VCaP (cell line): Measurements from ENCODE around the gene MDM2.

Experiments used
- H3K27ac ChIP-seq: fragments of 450-650 bp; 2 replicates; pipeline ENCODE4 v1.5.1; 2017
- TF ChIP-seq, protein P1 (sequence below): fragments of 450-650 bp; conservative IDR thresholded peaks from 2 replicates; pipeline ENCODE4 v1.5.1; 2017; ENCODE audit warnings: mild to moderate bottlenecking, moderate library complexity

The MDM2 gene

DNA sequence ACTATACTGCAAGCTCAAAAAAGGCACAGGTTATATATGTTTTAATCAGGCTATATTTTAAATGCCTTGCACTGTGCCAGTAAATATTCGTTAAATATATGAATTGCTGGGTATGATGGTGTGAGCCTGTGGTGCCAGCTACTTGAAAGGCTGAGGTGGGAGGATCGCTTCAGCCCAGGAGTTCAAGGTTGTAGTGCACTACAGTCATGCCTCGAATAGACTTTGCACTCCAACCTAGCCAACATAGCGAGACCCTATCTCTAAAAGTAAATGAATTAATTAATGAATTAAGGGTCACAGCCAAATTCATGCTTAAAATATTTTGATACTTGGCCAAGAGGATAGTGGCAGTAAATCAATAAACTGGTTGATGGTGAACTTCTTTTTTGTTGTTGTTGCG is 22.2 kb upstream of the MDM2 start:
- H3K27ac ChIP-seq: no peak overlapping the region
- TF ChIP-seq, protein P1, sequence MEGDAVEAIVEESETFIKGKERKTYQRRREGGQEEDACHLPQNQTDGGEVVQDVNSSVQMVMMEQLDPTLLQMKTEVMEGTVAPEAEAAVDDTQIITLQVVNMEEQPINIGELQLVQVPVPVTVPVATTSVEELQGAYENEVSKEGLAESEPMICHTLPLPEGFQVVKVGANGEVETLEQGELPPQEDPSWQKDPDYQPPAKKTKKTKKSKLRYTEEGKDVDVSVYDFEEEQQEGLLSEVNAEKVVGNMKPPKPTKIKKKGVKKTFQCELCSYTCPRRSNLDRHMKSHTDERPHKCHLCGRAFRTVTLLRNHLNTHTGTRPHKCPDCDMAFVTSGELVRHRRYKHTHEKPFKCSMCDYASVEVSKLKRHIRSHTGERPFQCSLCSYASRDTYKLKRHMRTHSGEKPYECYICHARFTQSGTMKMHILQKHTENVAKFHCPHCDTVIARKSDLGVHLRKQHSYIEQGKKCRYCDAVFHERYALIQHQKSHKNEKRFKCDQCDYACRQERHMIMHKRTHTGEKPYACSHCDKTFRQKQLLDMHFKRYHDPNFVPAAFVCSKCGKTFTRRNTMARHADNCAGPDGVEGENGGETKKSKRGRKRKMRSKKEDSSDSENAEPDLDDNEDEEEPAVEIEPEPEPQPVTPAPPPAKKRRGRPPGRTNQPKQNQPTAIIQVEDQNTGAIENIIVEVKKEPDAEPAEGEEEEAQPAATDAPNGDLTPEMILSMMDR: no peak

DNA sequence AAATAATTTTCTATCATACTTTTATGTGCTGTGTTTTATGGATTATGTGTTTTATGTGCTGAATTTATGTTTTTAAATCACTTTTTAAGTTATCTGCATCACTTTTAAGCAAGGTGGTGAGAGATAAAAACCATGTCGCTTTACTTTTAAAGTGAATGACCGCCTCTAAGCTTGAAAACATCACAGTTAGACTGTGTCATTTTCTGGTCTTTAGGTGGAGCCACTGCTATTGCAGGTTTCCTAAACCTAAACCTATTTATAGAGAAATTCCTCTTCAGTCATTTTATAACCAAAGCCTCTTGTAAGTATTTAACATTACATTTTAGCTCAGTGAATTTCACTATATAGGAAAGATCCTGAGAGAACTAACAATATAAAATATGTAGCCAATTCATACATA is 21.0 kb upstream of the MDM2 start:
- H3K27ac ChIP-seq: no peak overlapping the region
- TF ChIP-seq, protein P1: peak; percentile 61

DNA sequence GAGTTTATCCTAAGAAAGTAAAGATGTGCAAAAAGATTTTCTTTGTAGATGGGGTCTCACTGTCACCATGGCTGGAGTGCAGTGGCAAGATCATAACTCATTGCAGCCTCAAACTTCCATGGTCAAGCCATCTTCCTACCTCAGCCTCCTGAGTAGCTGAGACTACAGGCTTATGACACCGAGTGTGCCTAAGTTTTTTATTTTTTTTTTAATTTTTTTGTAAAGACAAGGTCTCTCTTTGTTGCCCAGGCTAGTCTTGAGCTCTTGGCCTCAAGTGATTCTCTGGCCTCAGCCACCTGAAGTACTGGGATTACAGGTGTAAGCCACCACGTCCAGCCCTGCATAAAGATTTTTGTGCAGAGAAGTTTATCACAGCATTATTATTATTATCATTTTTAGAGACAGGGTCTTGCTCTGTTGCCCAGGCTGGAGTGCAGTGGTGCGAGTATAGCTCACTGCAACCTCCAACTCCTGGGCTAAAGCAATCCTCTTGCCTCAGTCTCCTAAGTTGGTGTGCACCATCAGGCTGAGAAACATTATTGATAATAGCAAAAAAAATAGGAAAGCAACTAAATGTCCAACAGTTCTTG is 19.3 kb upstream of the MDM2 start:
- H3K27ac ChIP-seq: no peak overlapping the region
- TF ChIP-seq, protein P1: no peak

DNA sequence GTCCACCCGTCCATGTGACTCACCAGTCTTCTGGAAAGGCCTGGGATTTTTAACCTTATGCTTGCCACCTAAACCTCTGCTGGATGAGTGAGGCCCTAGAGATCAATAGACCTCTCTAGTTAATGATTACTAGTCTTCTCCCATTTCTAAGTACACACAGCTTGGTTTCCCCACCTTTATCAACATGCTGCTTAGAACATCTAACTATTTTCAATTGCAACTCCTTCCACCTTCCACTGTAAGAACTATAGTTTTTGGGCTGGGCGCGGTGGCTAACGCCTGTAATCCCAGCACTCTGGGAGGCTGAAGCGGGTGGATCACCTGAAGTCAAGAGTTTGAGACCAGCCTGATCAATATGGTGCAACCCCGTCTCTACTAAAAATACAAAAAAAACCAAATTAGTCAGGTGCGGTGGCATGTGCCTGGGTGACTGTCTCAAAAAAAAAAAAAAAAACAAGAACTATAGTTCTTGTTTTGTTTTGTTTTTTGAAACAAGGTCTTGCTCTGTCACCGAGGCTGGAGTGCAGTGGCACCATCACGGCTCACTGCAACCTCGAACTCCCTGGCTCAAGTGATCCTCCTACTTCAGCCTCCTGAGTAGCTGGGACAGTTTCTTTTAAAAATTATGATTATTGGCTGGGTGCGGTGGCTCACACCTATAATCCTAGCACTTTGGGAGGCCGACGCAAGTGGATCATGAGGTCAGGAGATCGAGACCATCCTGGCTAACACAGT is 18.7 kb upstream of the MDM2 start:
- TF ChIP-seq, protein P1: no peak
- H3K27ac ChIP-seq: no peak overlapping the region

DNA sequence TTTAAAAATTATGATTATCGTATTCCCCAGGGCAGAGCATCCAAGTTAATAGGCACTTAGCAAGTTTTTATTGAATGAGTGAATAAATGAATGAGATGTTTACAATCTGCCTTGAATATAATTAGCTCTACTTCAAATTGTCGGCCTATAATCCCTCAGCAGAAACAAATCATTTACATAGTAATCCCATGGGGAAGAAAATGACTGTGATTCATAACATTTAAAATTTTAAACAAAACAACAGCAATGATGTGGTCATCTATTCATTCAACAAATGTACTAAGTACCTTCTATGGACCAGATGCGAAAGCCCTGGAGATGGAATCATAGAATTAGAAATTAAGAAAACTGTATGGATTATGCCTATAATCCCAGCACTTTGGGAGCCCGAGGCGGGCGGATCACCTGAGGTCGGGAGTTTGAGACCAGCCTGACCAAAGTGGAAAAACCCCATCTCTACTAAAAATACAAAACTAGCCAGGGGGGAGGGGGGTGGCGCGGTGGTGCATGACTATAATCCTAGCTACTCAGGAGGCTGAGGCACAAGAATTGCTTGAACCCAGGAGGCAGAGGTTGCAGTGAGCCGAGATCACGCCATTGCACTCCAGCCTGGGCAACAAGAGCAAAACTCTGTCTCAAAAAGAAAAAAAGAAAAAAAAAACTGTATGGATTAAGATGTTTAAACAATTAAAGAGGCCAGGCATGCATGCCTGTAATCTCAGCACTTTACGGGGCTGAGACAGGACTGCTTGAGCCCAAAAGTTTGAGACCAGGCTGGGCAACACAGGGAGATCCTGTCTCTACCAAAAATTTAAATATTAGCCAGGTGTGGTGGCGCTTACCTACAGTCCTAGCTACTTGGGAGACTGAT is 17.7 kb upstream of the MDM2 start:
- TF ChIP-seq, protein P1: no peak
- no peak overlapping the region for H3K27ac ChIP-seq

DNA sequence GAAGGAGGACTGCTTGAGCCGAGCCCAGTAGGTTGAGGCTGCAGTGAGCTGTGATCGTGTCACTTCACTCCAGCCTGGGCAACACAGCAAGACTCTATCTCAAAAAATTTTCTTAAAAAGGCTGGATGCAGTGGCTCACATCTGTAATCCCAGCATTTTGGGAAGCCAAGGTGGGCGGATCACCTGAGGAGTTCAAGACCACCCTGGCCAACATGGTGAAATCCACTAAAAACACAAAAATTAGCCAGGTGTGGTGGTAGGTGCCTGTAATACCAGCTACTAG is 17.1 kb upstream of the MDM2 start:
- no peak overlapping the region for H3K27ac ChIP-seq
- TF ChIP-seq, protein P1: no peak

DNA sequence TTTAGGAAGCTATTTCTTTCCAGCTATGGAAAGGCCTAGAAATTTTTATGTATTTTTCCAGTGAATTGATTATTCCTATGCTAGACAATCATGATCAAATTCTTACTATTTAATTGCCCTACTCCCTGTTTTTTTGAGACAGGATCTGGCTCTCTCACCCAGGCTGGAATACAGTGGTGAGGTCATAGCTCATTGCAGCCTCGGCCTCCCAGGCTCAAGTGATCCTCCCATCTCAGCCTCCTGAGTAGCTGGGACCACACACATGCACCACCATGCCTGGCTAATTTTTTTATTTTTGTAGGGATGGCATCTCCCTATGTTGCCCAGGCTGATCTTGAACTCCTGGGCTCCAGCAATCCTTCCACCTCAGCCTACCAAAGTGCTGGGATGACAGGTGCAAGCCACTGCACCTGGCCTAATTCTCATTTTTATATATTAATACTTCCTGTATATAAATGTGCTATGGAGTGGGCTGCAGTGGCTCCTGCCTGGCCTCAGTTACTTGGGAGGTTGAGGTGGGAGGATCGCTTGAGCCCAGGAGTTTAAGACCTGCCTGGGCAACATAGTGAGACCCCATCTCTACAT is 16.0 kb upstream of the MDM2 start:
- TF ChIP-seq, protein P1: no peak
- H3K27ac ChIP-seq: peak overlapping the region; percentile 1; the same call in 1 of the 2 replicates
